IMR-90 (cell line): ENCODE data around the gene INTS15. TPM values are rescaled to one million over a fixed set of nuclear protein-coding genes. Genes with fewer than 3 reads are reported as not detected.

ENCODE experiments used
- ATAC-seq: fragments of 200-7000 bp; cut with Tn5 transposase; 2 replicates; pipeline ENCODE4 v1.9.1; 2020; ENCODE audit warnings: low read depth, mild to moderate bottlenecking, moderate library complexity
- BruUV-seq: library from RNA; stranded (reverse); fragments of 400-500 nt; replicated peaks from 2 replicates; lab custom pipeline; 2021; lab: Mats Ljungman, UMichigan
- CTCF ChIA-PET: fragments of 300-600 bp; formaldehyde crosslinking; extraction: SDS; loops from one replicate; lab custom pipeline; 2021; ENCODE audit warnings: antibody characterized with exemption; lab: Yijun Ruan, JAX
- POLR2A ChIA-PET: fragments of 300-600 bp; sonication (Branson Sonifier 250); formaldehyde crosslinking; loops from one replicate; lab custom pipeline; 2022; ENCODE audit warnings: antibody characterized with exemption; ENCODE audit not compliant: unreplicated experiment; lab: Charles Lee
- DNase-seq: peaks from one replicate; pipeline ENCODE4 v3.0.0; 2013
- H2AFZ ChIP-seq: replicated peaks from 2 replicates; pipeline ENCODE3; 2013; ENCODE audit warnings: low read length, mild to moderate bottlenecking; ENCODE audit not compliant: poor library complexity
- H2AK5ac ChIP-seq: 2 replicates; pipeline ENCODE4 v1.6.1; 2013; ENCODE audit warnings: low read depth, low read length, inconsistent platforms
- H2AK9ac ChIP-seq: replicated peaks from 2 replicates; pipeline ENCODE3; 2013; ENCODE audit warnings: mild to moderate bottlenecking, low read depth, low read length, moderate library complexity; ENCODE audit not compliant: poor library complexity
- H2BK120ac ChIP-seq: 2 replicates; pipeline ENCODE4 v1.6.1; 2013; ENCODE audit warnings: low read depth, low read length, inconsistent platforms
- H2BK15ac ChIP-seq: 3 replicates; pipeline ENCODE4 v1.6.1; 2013; ENCODE audit warnings: low read depth, low read length, inconsistent platforms
- H2BK20ac ChIP-seq: 2 replicates; pipeline ENCODE4 v1.6.1; 2013; ENCODE audit warnings: low read depth, mild to moderate bottlenecking, inconsistent platforms, low read length, moderate library complexity
- H2BK5ac ChIP-seq: 2 replicates; pipeline ENCODE4 v1.6.1; 2013; ENCODE audit warnings: mild to moderate bottlenecking, low read depth, low read length, inconsistent platforms; ENCODE audit not compliant: poor library complexity, severe bottlenecking
- H3K14ac ChIP-seq: replicated peaks from 2 replicates; pipeline ENCODE4 v1.6.1; 2013; ENCODE audit warnings: low read depth, low read length, inconsistent platforms
- H3K18ac ChIP-seq: 2 replicates; pipeline ENCODE4 v1.6.1; 2013; ENCODE audit warnings: low read depth, low read length, control low read depth
- H3K23ac ChIP-seq: 2 replicates; pipeline ENCODE4 v1.6.1; 2013; ENCODE audit warnings: low read depth, low read length, inconsistent platforms
- H3K27ac ChIP-seq: 2 replicates; pipeline ENCODE4 v1.5.1; 2013; ENCODE audit warnings: mild to moderate bottlenecking, control low read depth, low read length; ENCODE audit not compliant: insufficient read depth
- H3K27me3 ChIP-seq: 2 replicates; pipeline ENCODE4 v1.6.1; 2013; ENCODE audit warnings: low read length; ENCODE audit not compliant: control insufficient read depth, insufficient read depth
- H3K36me3 ChIP-seq: 2 replicates; pipeline ENCODE4 v1.6.1; 2013; ENCODE audit warnings: low read length, mixed read lengths; ENCODE audit not compliant: control insufficient read depth, insufficient read depth
- H3K4ac ChIP-seq: 2 replicates; pipeline ENCODE4 v1.6.1; 2013; ENCODE audit warnings: low read depth, low read length, inconsistent platforms
- H3K4me1 ChIP-seq: 2 replicates; pipeline ENCODE4 v1.6.1; 2013; ENCODE audit warnings: low read length, mixed read lengths; ENCODE audit not compliant: control insufficient read depth, insufficient read depth
- H3K4me2 ChIP-seq: 2 replicates; pipeline ENCODE4 v1.6.1; 2013; ENCODE audit warnings: low read depth, mild to moderate bottlenecking, control low read depth, low read length, moderate library complexity
- H3K4me3 ChIP-seq: 2 replicates; pipeline ENCODE4 v1.5.1; 2013; ENCODE audit warnings: low read depth, mild to moderate bottlenecking, control low read depth, low read length, moderate library complexity; ENCODE audit not compliant: insufficient read depth
- H3K56ac ChIP-seq: 2 replicates; pipeline ENCODE4 v1.6.1; 2013; ENCODE audit warnings: low read length, inconsistent platforms; ENCODE audit not compliant: insufficient read depth; ENCODE audit errors: extremely low read depth
- H3K79me1 ChIP-seq, 2 experiments: 2 replicates each; pipeline ENCODE4 v1.6.1; 2013; ENCODE audit warnings: low read length in 2 of 2, inconsistent platforms in 1 of 2, low read depth in 1 of 2
- H3K9ac ChIP-seq: 2 replicates; pipeline ENCODE4 v1.6.1; 2013; ENCODE audit warnings: low read depth, low read length, control low read depth
- H3K9me1 ChIP-seq: 2 replicates; pipeline ENCODE4 v1.6.1; 2013; ENCODE audit warnings: low read length, inconsistent platforms; ENCODE audit not compliant: insufficient read depth
- H3K9me3 ChIP-seq: 2 replicates; pipeline ENCODE4 v1.6.1; 2013; ENCODE audit warnings: low read length; ENCODE audit not compliant: control insufficient read depth, insufficient read depth
- H4K20me1 ChIP-seq: 2 replicates; pipeline ENCODE4 v1.6.1; 2013; ENCODE audit warnings: low read length, inconsistent platforms; ENCODE audit not compliant: insufficient read depth
- H4K5ac ChIP-seq: 2 replicates; pipeline ENCODE4 v1.6.1; 2013; ENCODE audit warnings: mild to moderate bottlenecking, low read depth, low read length, control low read depth
- H4K8ac ChIP-seq, 2 experiments: 2 replicates each; pipeline ENCODE4 v1.6.1; 2013; ENCODE audit warnings: low read depth in 2 of 2, low read length in 2 of 2, control low read depth in 1 of 2, inconsistent platforms in 1 of 2
- H4K91ac ChIP-seq: 2 replicates; pipeline ENCODE4 v1.6.1; 2013; ENCODE audit warnings: low read depth, low read length, inconsistent platforms; ENCODE audit not compliant: insufficient read depth
- BHLHE40 ChIP-seq: fragments of 150-350 bp; IDR thresholded peaks from 2 replicates; pipeline ENCODE4 v1.6.1; 2016; ENCODE audit warnings: mild to moderate bottlenecking, low read depth, low read length
- CEBPB ChIP-seq: IDR thresholded peaks from 2 replicates; pipeline ENCODE4 v1.6.1; 2012; ENCODE audit warnings: low read depth, low read length, improper control_type of control experiment
- CHD1 ChIP-seq: IDR thresholded peaks from 2 replicates; pipeline ENCODE4 v1.6.1; 2012; ENCODE audit warnings: low read depth, low read length, improper control_type of control experiment
- CTCF ChIP-seq: conservative IDR thresholded peaks from 2 replicates; pipeline ENCODE4 v1.5.1; 2012; ENCODE audit warnings: mild to moderate bottlenecking, low read depth, low read length, improper control_type of control experiment
- WGBS, 2 experiments: methylation state at CpG; one replicate each; pipeline versions ENCODE4 v1.1.5 to v1.1.7; 2013; ENCODE audit warnings: missing lambda C conversion rate in 2 of 2; ENCODE audit not compliant: insufficient read length in 1 of 2; ENCODE audit errors: extremely low coverage in 2 of 2; 5-methylcytosine and 5-hydroxymethylcytosine counted together
- dilution Hi-C: fragments of 300-500 bp; cut with HindIII; formaldehyde crosslinking; loops from one replicate; pipeline ENCODE4 v1.14.3; 2018; ENCODE audit warnings: low sequenced_read_pairs; ENCODE audit not compliant: unreplicated experiment
- in situ Hi-C: fragments of 300-500 bp; cut with MboI; formaldehyde crosslinking; loops from 3 replicates; pipeline ENCODE4 v1.14.3; 2019; ENCODE audit warnings: low sequenced_read_pairs, inconsistent platforms, mixed read lengths
- intact Hi-C: fragments of 100-400 bp; cut with micrococcal nuclease; formaldehyde crosslinking; loops from 2 replicates; pipeline ENCODE4 v1.10.0; 2022
- polyA plus RNA-seq, 3 experiments: library from polyadenylated mRNA; depleted of rRNA; stranded (reverse); fragments of >200 nt; gene quantifications; 2 replicates each; pipeline ENCODE4 v1.2.3, GENCODE V29; 2012; ENCODE audit warnings: low replicate concordance in 1 of 3
- total RNA-seq: library from RNA; depleted of rRNA; stranded (reverse); fragments of >200 nt; gene quantifications from 2 replicates; pipeline ENCODE4 v1.2.3, GENCODE V29; 2012

Gene INTS15
- total and polyA plus RNA-seq, 2 of the 4 experiments (the other 2 are of a cell fraction), result 7.0 to 20.8 TPM

- 82% methylated on average over 4 of the region's 7 CpGs; no CpG with 5 or more reads in 1 of the 2 experiments for WGBS, 2 experiments
- Histone ChIP-seq H3K79me1 (no peaks in the 10 kb centered on the region), H2BK120ac (no peak overlapping the region), H3K23ac (no peak overlapping the region), H3K18ac (no peak overlapping the region), H2AK9ac (no peak overlapping the region), H4K8ac (no peak overlapping the region), H3K36me3 (no peaks in the 10 kb centered on the region), H3K9me1 (no peaks in the 10 kb centered on the region), H3K9me3 (no peaks in the 10 kb centered on the region), H3K4ac (no peak overlapping the region), H2AFZ (no peak overlapping the region), H3K56ac (no peak overlapping the region), H2BK20ac (no peak overlapping the region), H3K4me2 (no peak overlapping the region), H4K5ac (no peak overlapping the region), H2BK5ac (no peak overlapping the region), H4K20me1 (no peaks in the 10 kb centered on the region), H3K4me1 (no peaks in the 10 kb centered on the region), H3K4me3 (no peak overlapping the region), H3K14ac (no peak overlapping the region), H3K27ac (no peak overlapping the region), H3K27me3 (peaks cover 4% of the 10 kb centered on the region; the same call in 1 of the 2 replicates), H4K91ac (no peak overlapping the region), H2AK5ac (no peak overlapping the region), H3K9ac (no peak overlapping the region), H2BK15ac (no peak overlapping the region)
- in situ Hi-C loops (no loop called here), dilution Hi-C loops (no loop called here), intact Hi-C loops (no loop called here)
- TF ChIP-seq BHLHE40 (no peak), CHD1 (no peak), CEBPB (no peak), CTCF (no peak)
- ChIA-PET CTCF (no interaction called here), POLR2A (interaction anchor here (0.7 kb wide), 1 partner anchor 9 kb away, joined by 19 read pairs; no protein-coding TSS in a partner anchor)
- no peak for ATAC-seq
- no TSS peak for BruUV-seq
- no peak for DNase-seq
These were observed 36.3 kb upstream of the INTS15 start for GRCh38 chr7:6553448-6554044.
